ENCODE data around the gene PIK3CB.
"Not testable (repeated sequence)": the region's sequence is repeated elsewhere in the genome, so short reads cannot be mapped to it uniquely, and the experiment has no call there.

Gene PIK3CB

GRCh38 chr3:138824114-138824506, 10.6 kb downstream of the PIK3CB start:
- no peak overlapping the region for H3K4me3 ChIP-seq
- H3K4me1 ChIP-seq: peaks cover 0 to 13% (median 0%) of the 10 kb centered on the region in 4 donors
- H3K27ac ChIP-seq: no peak overlapping the region
- DNase-seq: no peak
- no peak for TF ChIP-seq CTCF (IDR thresholded peaks at IDR 0.05)
- peaks cover 0 to 4% (median 0%) of the 10 kb centered on the region in 3 donors for H3K36me3 ChIP-seq
- H3K9me3 ChIP-seq: no peaks in the 10 kb centered on the region
- H3K27me3 ChIP-seq: no peaks in the 10 kb centered on the region
- intact Hi-C loops (cut with DNase I; ENCODE audit: low total_unique reads): no loop called here

- H3K4me3 ChIP-seq; DNase-seq; intact Hi-C loops (cut with DNase I; ENCODE audit: low total_unique reads); H3K27ac ChIP-seq; H3K9me3 ChIP-seq; H3K36me3 ChIP-seq; H3K27me3 ChIP-seq: not testable (repeated sequence)
- H3K4me1 ChIP-seq: peaks cover 0 to 13% (median 4%) of the 10 kb centered on the region in 4 donors
Observed at GRCh38 chr3:138820379-138820778, 14.3 kb downstream of the PIK3CB start.

DNA sequence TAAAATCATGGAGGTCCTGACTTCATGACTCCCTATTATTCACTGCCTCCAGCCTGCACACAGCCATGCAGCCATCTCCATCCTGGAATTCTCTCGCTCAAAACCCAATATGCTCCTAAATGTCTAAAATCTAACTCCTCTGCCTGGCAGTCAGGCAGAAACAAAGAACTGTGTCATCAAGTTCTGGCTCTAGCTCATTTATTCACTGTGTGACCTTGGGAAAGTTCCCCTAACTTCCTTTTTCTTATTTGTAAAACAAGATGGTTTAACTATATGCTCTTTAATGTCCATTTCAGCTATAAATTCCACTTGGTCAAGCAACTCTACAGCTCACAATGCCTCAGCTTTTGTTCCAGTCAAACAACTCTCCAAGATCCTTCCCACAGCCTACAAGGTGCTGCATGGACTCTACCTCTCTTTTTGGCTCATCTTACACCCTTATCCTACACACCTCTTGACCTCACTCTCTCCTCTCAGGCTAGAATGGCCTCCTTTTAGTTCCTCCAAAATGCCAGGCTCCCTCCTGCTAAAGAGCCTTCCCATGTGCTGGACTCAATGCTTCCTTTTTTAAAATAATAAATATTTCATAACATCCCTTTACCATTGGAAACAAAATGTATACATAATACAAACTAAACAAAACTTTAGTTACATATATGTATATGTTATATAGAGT, 16.4 kb downstream of the PIK3CB start:
- H3K27ac ChIP-seq: no peak overlapping the region
- DNase-seq: no peak
- H3K4me3 ChIP-seq: no peak overlapping the region
- no peaks in the 10 kb centered on the region for H3K27me3 ChIP-seq
- no peaks in the 10 kb centered on the region for H3K9me3 ChIP-seq
- peaks cover 0 to 8% (median under 1%) of the 10 kb centered on the region in 4 donors for H3K4me1 ChIP-seq
- TF ChIP-seq CTCF (IDR thresholded peaks at IDR 0.05): no peak
- intact Hi-C loops (cut with DNase I; ENCODE audit: low total_unique reads): no loop called here
- H3K36me3 ChIP-seq: no peaks in the 10 kb centered on the region

DNA sequence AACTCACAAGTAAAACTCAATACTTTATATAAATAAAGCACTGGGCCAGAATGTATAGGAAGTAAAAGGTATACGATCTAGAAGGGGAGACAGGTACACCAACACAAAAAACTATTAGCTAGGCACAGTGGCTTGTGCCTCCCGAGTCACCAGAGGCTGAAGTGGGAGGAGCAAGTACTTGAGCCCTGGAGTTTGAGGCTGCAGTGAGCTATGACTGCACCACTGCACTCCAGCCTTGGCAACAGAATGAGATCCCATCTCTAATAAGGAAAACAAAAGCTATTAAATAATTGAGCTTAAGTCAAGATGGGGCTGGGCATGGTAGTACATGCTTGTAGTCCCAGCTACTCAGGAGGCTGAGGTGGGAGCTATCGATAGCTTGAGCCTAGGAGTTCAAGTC, 17.0 kb downstream of the PIK3CB start:
- Histone ChIP-seq H3K9me3 (no peaks in the 10 kb centered on the region), H3K4me1 (peaks cover 0 to 8% (median 2%) of the 10 kb centered on the region in 4 donors), H3K27ac (no peak overlapping the region), H3K27me3 (no peaks in the 10 kb centered on the region), H3K36me3 (no peaks in the 10 kb centered on the region), H3K4me3 (no peak overlapping the region)
- intact Hi-C loops (cut with DNase I; ENCODE audit: low total_unique reads): no loop called here
- no peak for TF ChIP-seq CTCF (IDR thresholded peaks at IDR 0.05)
- no peak for DNase-seq

DNA sequence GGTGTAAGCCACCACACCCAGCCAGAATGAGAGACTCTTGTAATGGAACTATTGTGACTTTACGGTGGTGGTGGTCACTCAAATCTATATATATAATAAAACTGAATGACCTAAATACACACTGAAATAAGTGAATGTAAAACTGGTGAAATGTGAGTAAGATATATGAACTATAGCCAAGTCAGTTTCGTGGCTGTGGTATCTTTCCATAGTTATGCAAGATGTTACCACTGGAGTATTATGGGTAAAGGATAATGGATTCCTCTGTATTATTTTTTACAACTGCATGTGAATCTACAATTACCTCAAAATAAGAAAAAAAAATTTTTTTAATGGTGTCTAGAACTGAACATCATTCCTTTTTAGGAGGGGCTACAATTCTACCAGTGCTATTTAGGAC, 21.9 kb downstream of the PIK3CB start:
- intact Hi-C loops (cut with DNase I; ENCODE audit: low total_unique reads): no loop called here
- DNase-seq: no peak
- Histone ChIP-seq H3K4me1 (peaks cover 0 to 4% (median 1%) of the 10 kb centered on the region in 4 donors), H3K9me3 (no peaks in the 10 kb centered on the region), H3K36me3 (no peaks in the 10 kb centered on the region), H3K4me3 (no peak overlapping the region), H3K27me3 (no peaks in the 10 kb centered on the region), H3K27ac (no peak overlapping the region)
- no peak for TF ChIP-seq CTCF (IDR thresholded peaks at IDR 0.05)

DNA sequence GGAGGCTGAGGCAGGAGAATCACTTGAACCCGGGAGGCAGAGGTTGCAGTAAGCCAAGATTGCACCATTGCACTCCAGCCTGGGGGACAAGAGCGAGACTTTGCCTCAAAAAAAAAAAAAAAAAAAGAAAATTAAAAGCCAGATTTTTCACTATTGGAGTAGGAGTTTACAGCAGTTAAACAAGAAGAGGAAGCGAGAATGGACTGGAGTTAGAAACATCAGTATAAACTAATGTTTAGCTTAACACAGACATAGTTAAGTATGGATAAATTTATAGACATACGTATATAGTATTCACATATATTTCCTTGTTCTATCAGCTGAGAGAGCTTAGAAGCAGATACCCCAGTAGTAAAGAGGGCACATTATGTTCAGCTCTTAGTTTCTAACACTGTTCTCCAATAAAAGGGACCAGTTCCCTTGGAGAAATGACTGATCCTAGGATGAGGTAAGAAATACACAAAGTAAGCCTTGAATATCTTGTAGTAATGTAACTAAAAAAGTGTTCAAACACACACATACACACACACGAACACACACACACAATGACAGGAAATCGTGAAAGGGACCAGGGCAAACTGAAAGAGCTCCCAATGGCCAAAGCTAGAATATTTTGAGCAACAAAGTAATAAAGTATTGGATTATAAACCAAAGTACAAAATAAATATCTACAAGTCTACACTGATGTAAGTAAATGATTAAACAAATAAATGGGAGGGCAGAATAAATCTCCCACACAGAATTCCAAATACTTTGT, 25.1 kb downstream of the PIK3CB start:
- H3K9me3 ChIP-seq: no peaks in the 10 kb centered on the region
- DNase-seq: no peak
- no peak overlapping the region for H3K27ac ChIP-seq
- intact Hi-C loops (cut with DNase I; ENCODE audit: low total_unique reads): no loop called here
- H3K27me3 ChIP-seq: no peaks in the 10 kb centered on the region
- no peak for TF ChIP-seq CTCF (IDR thresholded peaks at IDR 0.05)
- H3K4me3 ChIP-seq: no peak overlapping the region
- peaks cover 0 to 4% (median 0%) of the 10 kb centered on the region in 4 donors for H3K4me1 ChIP-seq
- peaks cover 0 to 4% (median 0%) of the 10 kb centered on the region in 3 donors for H3K36me3 ChIP-seq
